Neural progenitor cell (in vitro differentiated cells): ENCODE results near the gene SEC14L1. TPM values are rescaled to one million over a fixed set of nuclear protein-coding genes. Genes with fewer than 3 reads are reported as not detected.

Experiments
- DNase-seq: peaks from one replicate; pipeline ENCODE4 v3.0.0-alpha.2; 2016; ENCODE audit warnings: low spot score
- H2AFZ ChIP-seq: fragments of 200-600 bp; sonication (generic); replicated peaks from 2 replicates; pipeline ENCODE4 v1.6.1; 2016; ENCODE audit warnings: antibody characterized with exemption
- H3F3A ChIP-seq: fragments of 200-600 bp; sonication (generic); 2 replicates; pipeline ENCODE4 v1.6.1; 2016; ENCODE audit warnings: antibody characterized with exemption, low read depth
- H3K27ac ChIP-seq: fragments of 200-600 bp; sonication (generic); 2 replicates; pipeline ENCODE4 v1.5.1; 2016; ENCODE audit warnings: mild to moderate bottlenecking
- H3K27me3 ChIP-seq: fragments of 200-600 bp; sonication (generic); 2 replicates; pipeline ENCODE4 v1.6.1; 2016; ENCODE audit warnings: mild to moderate bottlenecking, moderate library complexity
- H3K36me3 ChIP-seq: fragments of 200-600 bp; sonication (generic); 2 replicates; pipeline ENCODE4 v1.5.1; 2016
- H3K4me1 ChIP-seq: fragments of 200-600 bp; sonication (generic); 2 replicates; pipeline ENCODE4 v1.6.1; 2016; ENCODE audit warnings: mixed run types
- H3K4me2 ChIP-seq: fragments of 200-600 bp; sonication (generic); 2 replicates; pipeline ENCODE4 v1.6.1; 2016
- H3K4me3 ChIP-seq: fragments of 200-600 bp; sonication (generic); 2 replicates; pipeline ENCODE4 v1.5.1; 2016
- H3K79me2 ChIP-seq: fragments of 200-600 bp; sonication (generic); 2 replicates; pipeline ENCODE4 v1.6.1; 2016; ENCODE audit warnings: low read depth
- H3K9ac ChIP-seq: fragments of 200-600 bp; sonication (generic); 2 replicates; pipeline ENCODE4 v1.6.1; 2016
- H3K9me3 ChIP-seq: fragments of 200-600 bp; sonication (generic); 2 replicates; pipeline ENCODE4 v1.5.1; 2016; ENCODE audit warnings: low read depth
- H4K20me1 ChIP-seq: fragments of 200-600 bp; sonication (generic); 2 replicates; pipeline ENCODE4 v1.6.1; 2016; ENCODE audit warnings: low read depth
- H3K27ac Mint-ChIP-seq: 3 replicates; pipeline ENCODE4 v1.8.0; 2021; ENCODE audit warnings: mixed read lengths
- H3K27me3 Mint-ChIP-seq: 2 replicates; pipeline ENCODE4 v1.8.0; 2022; ENCODE audit warnings: low read depth, mild to moderate bottlenecking, inconsistent platforms, moderate library complexity, mixed read lengths; ENCODE audit not compliant: insufficient read depth
- H3K36me3 Mint-ChIP-seq: 3 replicates; pipeline ENCODE4 v1.8.0; 2021; ENCODE audit warnings: mixed read lengths
- H3K4me1 Mint-ChIP-seq: 3 replicates; pipeline ENCODE4 v1.8.0; 2021; ENCODE audit warnings: mixed read lengths
- H3K4me3 Mint-ChIP-seq: 3 replicates; pipeline ENCODE4 v1.8.0; 2021; ENCODE audit warnings: mild to moderate bottlenecking, moderate library complexity, mixed read lengths
- H3K9me3 Mint-ChIP-seq: 3 replicates; pipeline ENCODE4 v1.8.0; 2020; ENCODE audit warnings: mixed read lengths
- CTCF ChIP-seq: fragments of 200-600 bp; sonication (generic); IDR thresholded peaks from 2 replicates; pipeline ENCODE4 v1.5.1; 2017; ENCODE audit warnings: antibody characterized with exemption, mild to moderate bottlenecking
- EZH2 ChIP-seq: fragments of 200-600 bp; sonication (generic); IDR thresholded peaks from 2 replicates; pipeline ENCODE4 v1.6.1; 2017; ENCODE audit warnings: antibody characterized with exemption, mild to moderate bottlenecking, moderate library complexity
- EZH2phosphoT487 ChIP-seq: fragments of 200-600 bp; sonication (generic); IDR thresholded peaks from 2 replicates; pipeline ENCODE4 v1.6.1; 2017; ENCODE audit warnings: antibody characterized with exemption
- total RNA-seq: library from RNA; depleted of rRNA; stranded (reverse); fragments of >200 nt; gene quantifications from 2 replicates; pipeline ENCODE4 v1.2.3, GENCODE V29; 2015; ENCODE audit warnings: low replicate concordance

SEC14L1 gene
- total RNA-seq, 1 donor from 2014 or later: 75.0 TPM

- Histone ChIP-seq H3F3A (peaks cover 5% of the 10 kb centered on the region), H3K9me3 (no peaks in the 10 kb centered on the region), H3K9ac (no peak overlapping the region), H3K27me3 (no peaks in the 10 kb centered on the region), H3K4me1 (no peaks in the 10 kb centered on the region), H3K4me3 (no peak overlapping the region), H3K4me2 (no peak overlapping the region), H4K20me1 (no peaks in the 10 kb centered on the region), H3K79me2 (no peaks in the 10 kb centered on the region), H3K27ac (no peak overlapping the region), H2AFZ (no peak overlapping the region), H3K36me3 (no peaks in the 10 kb centered on the region)
- Mint-ChIP-seq H3K4me1 (peaks cover 21% of the 10 kb centered on the region), H3K36me3 (no peaks in the 10 kb centered on the region), H3K9me3 (no peaks in the 10 kb centered on the region), H3K4me3 (no peak overlapping the region), H3K27ac (no peak overlapping the region), H3K27me3 (no peaks in the 10 kb centered on the region)
- TF ChIP-seq CTCF (no peak), EZH2phosphoT487 (no peak), EZH2 (no peak)
- no peak for DNase-seq
Measured at GRCh38 chr17:77117415-77117814, 23.4 kb upstream of the SEC14L1 start.

GRCh38 chr17:77118251-77118928 lies 22.4 kb upstream of the SEC14L1 start:
- no peak overlapping the region for H3K27ac Mint-ChIP-seq
- H3K4me3 Mint-ChIP-seq: no peak overlapping the region
- Histone ChIP-seq H2AFZ (no peak overlapping the region), H3K4me3 (no peak overlapping the region), H3K9ac (no peak overlapping the region), H3F3A (peaks cover 5% of the 10 kb centered on the region), H3K79me2 (no peaks in the 10 kb centered on the region), H3K9me3 (no peaks in the 10 kb centered on the region), H3K4me2 (no peak overlapping the region), H3K36me3 (no peaks in the 10 kb centered on the region), H4K20me1 (no peaks in the 10 kb centered on the region), H3K27ac (no peak overlapping the region), H3K27me3 (no peaks in the 10 kb centered on the region), H3K4me1 (no peaks in the 10 kb centered on the region)
- H3K27me3 Mint-ChIP-seq: no peaks in the 10 kb centered on the region
- H3K4me1 Mint-ChIP-seq: peaks cover 21% of the 10 kb centered on the region
- no peaks in the 10 kb centered on the region for H3K36me3 Mint-ChIP-seq
- TF ChIP-seq EZH2phosphoT487: no peak
- TF ChIP-seq CTCF: no peak
- TF ChIP-seq EZH2: no peak
- no peak for DNase-seq
- no peaks in the 10 kb centered on the region for H3K9me3 Mint-ChIP-seq

- peaks cover 25% of the 10 kb centered on the region for H3K4me1 Mint-ChIP-seq
- no peak for TF ChIP-seq EZH2phosphoT487
- TF ChIP-seq CTCF: no peak
- no peak for TF ChIP-seq EZH2
- no peak overlapping the region for H2AFZ ChIP-seq
- H3K4me2 ChIP-seq: no peak overlapping the region
- no peak for DNase-seq
- H3K27ac ChIP-seq: no peak overlapping the region
- H3K9ac ChIP-seq: no peak overlapping the region
- peak overlapping the region; percentile 44 for H3K27ac Mint-ChIP-seq
- H3K27me3 ChIP-seq: no peaks in the 10 kb centered on the region
- H3F3A ChIP-seq: no peaks in the 10 kb centered on the region
- H3K4me3 Mint-ChIP-seq: no peak overlapping the region
- no peaks in the 10 kb centered on the region for H3K9me3 ChIP-seq
- no peaks in the 10 kb centered on the region for H3K4me1 ChIP-seq
- no peaks in the 10 kb centered on the region for H3K36me3 ChIP-seq
- no peaks in the 10 kb centered on the region for H4K20me1 ChIP-seq
- H3K36me3 Mint-ChIP-seq: no peaks in the 10 kb centered on the region
- H3K4me3 ChIP-seq: no peak overlapping the region
- no peaks in the 10 kb centered on the region for H3K79me2 ChIP-seq
- no peaks in the 10 kb centered on the region for H3K9me3 Mint-ChIP-seq
- H3K27me3 Mint-ChIP-seq: no peaks in the 10 kb centered on the region
Measured at GRCh38 chr17:77119668-77120301, 21.0 kb upstream of the SEC14L1 start.
